Measurements from ENCODE around the gene SLC7A11. TPM values are rescaled to one million over a fixed set of nuclear protein-coding genes. Genes with fewer than 3 reads are reported as not detected.

Gene SLC7A11
- total and polyA plus RNA-seq, 12 donors = 0.03 to 6.5 (median 0.10) TPM; not detected in 1

DNA sequence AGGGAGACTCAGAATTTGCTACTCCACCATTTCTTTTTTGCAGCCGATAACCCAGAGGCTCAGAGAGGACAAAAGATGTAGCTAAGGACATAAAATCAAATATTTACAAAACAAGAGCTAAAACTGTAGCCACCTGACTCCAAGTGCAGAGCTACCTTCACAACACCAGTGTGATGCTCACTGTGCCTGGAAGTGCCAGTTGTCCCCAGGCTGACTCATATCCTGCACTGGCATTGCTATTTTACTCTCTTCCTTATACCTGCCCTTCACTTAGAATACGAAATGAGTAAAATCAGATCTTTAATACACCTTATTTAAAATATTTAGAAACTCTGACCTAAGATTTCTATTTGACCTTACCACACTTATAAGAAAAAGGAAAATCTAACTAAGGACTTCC, 39.5 kb downstream of the SLC7A11 start:
- Histone ChIP-seq H3K9me3 (replicated peaks in 1 of 3) (no peaks in the 10 kb centered on the region), H3K27me3 (no peaks in the 10 kb centered on the region), H3K4me3 (no peak overlapping the region), H3K36me3 (replicated peaks in 1 of 2) (no peaks in the 10 kb centered on the region), H3K4me1 (replicated peaks in 1 of 2) (no peaks in the 10 kb centered on the region), H3K27ac (no peak overlapping the region)
- intact Hi-C loops (cut with DNase I) = no loop called here
- 75 to 80% (median 77%) methylated on average over 2 of the region's 2 CpGs for WGBS, 4 donors
- DNase-seq = no peak
- TF ChIP-seq POLR2A (IDR thresholded peaks at IDR 0.05) = no peak
- no peak for TF ChIP-seq CTCF (IDR thresholded peaks at IDR 0.05)

DNA sequence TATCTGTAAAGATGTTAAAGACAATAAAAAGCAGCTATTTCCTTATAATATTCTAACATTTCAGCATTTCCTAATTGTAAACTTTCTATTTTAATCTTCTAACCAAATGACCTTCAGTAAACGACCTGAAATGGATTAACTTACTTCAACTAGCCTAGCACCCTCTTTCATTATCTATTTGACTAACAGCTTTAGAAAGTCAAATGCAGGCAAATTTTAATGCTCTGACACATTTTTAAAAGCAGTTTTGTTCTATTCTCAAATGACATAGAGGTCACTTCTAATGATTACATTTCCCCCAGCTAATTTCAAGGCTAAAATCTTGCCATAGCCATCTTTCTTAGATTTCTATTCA, 41.9 kb downstream of the SLC7A11 start:
- H3K27me3 ChIP-seq = no peaks in the 10 kb centered on the region
- no peaks in the 10 kb centered on the region for H3K4me1 ChIP-seq (replicated peaks in 1 of 2)
- TF ChIP-seq CTCF (IDR thresholded peaks at IDR 0.05) (no peak), POLR2A (IDR thresholded peaks at IDR 0.05) (no peak)
- H3K27ac ChIP-seq = no peak overlapping the region
- H3K36me3 ChIP-seq (replicated peaks in 1 of 2) = no peaks in the 10 kb centered on the region
- DNase-seq = no peak
- intact Hi-C loops (cut with DNase I) = no loop called here
- 9 to 34% (median 27%) methylated on average over 1 of the region's 1 CpG for WGBS, 4 donors
- no peaks in the 10 kb centered on the region for H3K9me3 ChIP-seq (replicated peaks in 1 of 3)
- H3K4me3 ChIP-seq = no peak overlapping the region

GRCh38 chr4:138199568-138200235, 42.4 kb downstream of the SLC7A11 start:
- whole genome bisulfite sequencing, 4 donors = 58 to 68% (median 63%) methylated on average over 5 of the region's 5 CpGs
- intact Hi-C loops (cut with DNase I) = no loop called here
- Histone ChIP-seq H3K36me3 (replicated peaks in 1 of 2) (no peaks in the 10 kb centered on the region), H3K4me3 (no peak overlapping the region), H3K27ac (no peak overlapping the region), H3K27me3 (no peaks in the 10 kb centered on the region), H3K9me3 (replicated peaks in 1 of 3) (no peaks in the 10 kb centered on the region), H3K4me1 (replicated peaks in 1 of 2) (no peaks in the 10 kb centered on the region)
- no peak for DNase-seq
- TF ChIP-seq POLR2A (IDR thresholded peaks at IDR 0.05) = no peak
- TF ChIP-seq CTCF (IDR thresholded peaks at IDR 0.05) = no peak

DNA sequence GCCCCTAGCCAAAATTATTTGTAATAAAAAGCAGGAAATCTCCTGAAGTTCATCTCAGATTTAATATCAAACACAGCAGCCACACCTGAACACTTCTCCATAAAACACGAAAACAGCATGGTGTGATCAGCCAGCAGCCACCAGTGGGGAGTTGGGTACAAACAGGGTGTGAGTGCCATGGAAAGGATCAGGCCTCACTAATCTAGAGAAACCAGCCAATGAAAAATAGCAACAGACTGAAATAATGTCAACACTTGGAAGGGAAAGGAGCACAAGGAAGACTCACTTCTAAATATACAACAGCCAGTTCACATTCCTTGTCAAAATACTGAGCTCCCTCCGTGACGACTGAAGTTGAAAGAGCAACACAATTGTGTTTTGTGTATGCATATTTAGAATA, 46.0 kb downstream of the SLC7A11 start:
- Histone ChIP-seq H3K27me3 (no peaks in the 10 kb centered on the region), H3K4me1 (replicated peaks in 1 of 2) (no peaks in the 10 kb centered on the region), H3K27ac (no peak overlapping the region), H3K36me3 (replicated peaks in 1 of 2) (no peaks in the 10 kb centered on the region), H3K9me3 (replicated peaks in 1 of 3) (no peaks in the 10 kb centered on the region), H3K4me3 (no peak overlapping the region)
- no peak for DNase-seq
- no peak for TF ChIP-seq CTCF (IDR thresholded peaks at IDR 0.05)
- no peak for TF ChIP-seq POLR2A (IDR thresholded peaks at IDR 0.05)
- intact Hi-C loops (cut with DNase I) = no loop called here
- 83 to 94% (median 89%) methylated on average over 3 of the region's 3 CpGs for WGBS, 4 donors

All from adrenal gland (tissue), 12 donors.